ENCODE results near the gene PIK3R5. TPM values are rescaled to one million over a fixed set of nuclear protein-coding genes. Genes with fewer than 3 reads are reported as not detected.

Gene PIK3R5
- total RNA-seq, 2 donors from 2014 or later = 30.7 to 42.9 TPM

DNA sequence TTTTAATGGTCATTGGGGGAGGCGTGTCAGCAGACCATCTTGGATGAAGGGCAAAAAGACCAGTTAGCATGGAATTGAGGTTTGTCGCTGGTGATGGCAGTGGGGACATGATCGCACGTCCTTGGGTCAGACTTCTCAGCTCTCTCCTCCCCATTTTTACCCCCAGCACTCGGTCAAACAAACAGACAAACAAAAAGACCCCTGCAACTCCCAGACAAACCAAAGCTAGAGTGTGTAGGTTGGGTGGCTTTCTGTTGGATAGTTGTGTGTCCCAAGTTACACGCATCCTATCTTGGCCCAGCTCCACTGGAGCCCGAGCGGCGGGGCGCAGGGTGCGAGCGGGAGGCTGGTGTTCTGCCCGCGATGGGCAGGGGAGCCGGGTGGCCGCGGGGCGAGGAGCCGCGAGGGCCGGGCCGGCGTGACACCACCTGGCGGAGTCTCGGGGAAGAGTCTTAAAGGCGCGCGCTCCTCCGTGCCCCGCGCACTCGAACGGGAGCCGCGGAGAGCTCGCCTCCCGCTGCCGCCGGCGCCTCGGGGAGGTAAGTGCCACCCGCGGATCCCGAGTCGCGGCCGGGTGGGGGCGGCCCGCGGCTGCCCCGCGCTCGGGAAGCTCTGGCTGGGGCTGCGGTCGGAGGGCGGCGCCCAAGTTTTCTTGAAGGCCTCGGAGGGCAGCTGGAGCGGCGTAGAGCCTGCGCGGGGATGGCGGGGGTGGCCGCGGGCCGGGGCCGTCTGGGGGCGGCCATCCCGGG is 37.3 kb upstream of the PIK3R5 start:
- Histone ChIP-seq H3K4me1 (ENCODE audit: control insufficient read depth in 1 of 2, low read depth in 2 of 2) (peaks cover 0 to 16% of the 10 kb centered on the region in 2 donors), H3K36me3 (no peaks in the 10 kb centered on the region), H3K4me3 (peak overlapping the region; percentile 82), H3K9me3 (no peaks in the 10 kb centered on the region), H3K27ac (peak overlapping the region in 1 of 2 donors; percentile 17), H3K27me3 (replicated peaks; ENCODE audit: insufficient read depth) (no peaks in the 10 kb centered on the region)
- DNase-seq (ENCODE audit: low spot score) (no peak), ATAC-seq (ENCODE audit: insufficient number of reproducible peaks, low FRiP score, low read depth) (no peak)
- TF ChIP-seq, protein P1, sequence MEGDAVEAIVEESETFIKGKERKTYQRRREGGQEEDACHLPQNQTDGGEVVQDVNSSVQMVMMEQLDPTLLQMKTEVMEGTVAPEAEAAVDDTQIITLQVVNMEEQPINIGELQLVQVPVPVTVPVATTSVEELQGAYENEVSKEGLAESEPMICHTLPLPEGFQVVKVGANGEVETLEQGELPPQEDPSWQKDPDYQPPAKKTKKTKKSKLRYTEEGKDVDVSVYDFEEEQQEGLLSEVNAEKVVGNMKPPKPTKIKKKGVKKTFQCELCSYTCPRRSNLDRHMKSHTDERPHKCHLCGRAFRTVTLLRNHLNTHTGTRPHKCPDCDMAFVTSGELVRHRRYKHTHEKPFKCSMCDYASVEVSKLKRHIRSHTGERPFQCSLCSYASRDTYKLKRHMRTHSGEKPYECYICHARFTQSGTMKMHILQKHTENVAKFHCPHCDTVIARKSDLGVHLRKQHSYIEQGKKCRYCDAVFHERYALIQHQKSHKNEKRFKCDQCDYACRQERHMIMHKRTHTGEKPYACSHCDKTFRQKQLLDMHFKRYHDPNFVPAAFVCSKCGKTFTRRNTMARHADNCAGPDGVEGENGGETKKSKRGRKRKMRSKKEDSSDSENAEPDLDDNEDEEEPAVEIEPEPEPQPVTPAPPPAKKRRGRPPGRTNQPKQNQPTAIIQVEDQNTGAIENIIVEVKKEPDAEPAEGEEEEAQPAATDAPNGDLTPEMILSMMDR (IDR thresholded peaks at IDR 0.05) = peak; percentile 45

DNA sequence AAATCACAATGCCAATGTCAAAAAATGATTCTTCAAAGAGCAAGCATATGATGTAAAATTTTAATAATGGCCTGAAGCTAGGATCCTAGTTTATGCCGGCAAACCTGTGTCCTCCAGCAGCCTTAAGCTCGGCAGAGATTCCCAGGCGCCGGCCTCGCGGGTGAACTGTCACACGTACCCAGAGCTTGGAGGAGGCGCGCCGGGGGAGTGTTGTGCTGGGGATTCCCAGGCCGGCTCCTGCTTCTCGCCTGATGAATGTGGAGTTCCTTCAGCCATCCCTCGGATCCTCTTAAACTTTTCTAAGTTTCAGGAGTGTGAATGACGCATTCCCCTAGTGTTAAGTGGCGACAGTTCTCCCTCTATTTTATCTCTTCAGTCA is 36.7 kb upstream of the PIK3R5 start:
- Histone ChIP-seq H3K4me3 (no peak overlapping the region), H3K27ac (no peak overlapping the region), H3K27me3 (replicated peaks; ENCODE audit: insufficient read depth) (no peaks in the 10 kb centered on the region), H3K9me3 (no peaks in the 10 kb centered on the region), H3K36me3 (no peaks in the 10 kb centered on the region), H3K4me1 (ENCODE audit: control insufficient read depth in 1 of 2, low read depth in 2 of 2) (peaks cover 0 to 16% of the 10 kb centered on the region in 2 donors)
- TF ChIP-seq, protein P1 (IDR thresholded peaks at IDR 0.05) = no peak
- ATAC-seq (ENCODE audit: insufficient number of reproducible peaks, low FRiP score, low read depth) (no peak), DNase-seq (ENCODE audit: low spot score) (no peak)

DNA sequence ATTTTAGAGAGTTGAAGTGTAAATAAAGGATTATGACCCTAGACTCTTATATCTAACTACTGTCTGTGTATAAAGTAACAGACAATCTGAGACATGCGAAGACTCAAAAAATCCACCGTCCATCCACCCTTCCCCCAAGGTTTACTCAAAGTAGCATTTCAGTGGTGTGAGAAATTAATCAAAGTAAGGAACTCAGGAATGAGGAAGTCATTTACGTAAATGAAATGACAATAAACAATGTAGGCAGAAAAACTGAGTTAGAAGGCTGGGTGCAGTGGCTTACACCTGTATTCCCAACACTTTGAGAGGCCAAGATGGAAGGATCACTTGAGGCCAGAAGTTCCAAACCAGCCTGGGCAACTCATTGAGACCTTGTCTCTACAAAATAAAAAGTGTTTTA is 36.1 kb upstream of the PIK3R5 start:
- Histone ChIP-seq H3K27me3 (replicated peaks; ENCODE audit: insufficient read depth) (no peaks in the 10 kb centered on the region), H3K36me3 (no peaks in the 10 kb centered on the region), H3K4me3 (no peak overlapping the region)

DNA sequence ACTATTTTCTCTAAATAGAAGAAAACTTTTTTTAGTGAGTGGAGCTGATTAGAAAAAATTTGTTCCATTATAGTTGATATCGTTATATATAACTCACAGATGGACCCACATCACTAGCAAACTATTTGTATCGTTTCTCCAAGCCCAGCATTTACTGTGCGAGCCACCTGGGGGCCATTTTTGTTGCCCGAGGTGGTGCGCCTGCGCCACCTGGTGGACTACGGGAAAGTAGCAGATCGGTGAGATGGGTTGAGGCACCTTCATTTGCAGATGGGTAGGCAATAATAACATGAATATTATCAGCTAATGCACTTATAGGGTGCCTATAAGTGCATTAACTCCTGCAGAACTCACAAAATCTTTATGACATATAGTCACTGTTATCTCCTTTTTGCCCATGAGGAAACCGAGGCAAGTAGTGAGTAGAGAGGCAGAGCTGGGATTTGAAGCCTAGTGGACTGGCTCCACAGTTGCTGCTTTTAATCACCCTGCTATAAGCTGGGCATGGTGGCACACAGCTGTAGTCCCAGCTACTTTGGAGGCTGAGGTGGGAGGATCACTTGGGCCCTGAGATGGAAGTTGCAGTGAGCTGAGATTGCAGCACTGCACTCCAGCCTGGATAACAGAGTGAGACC is 32.6 kb upstream of the PIK3R5 start:
- Histone ChIP-seq H3K27me3 (replicated peaks; ENCODE audit: insufficient read depth) (no peaks in the 10 kb centered on the region), H3K9me3 (no peaks in the 10 kb centered on the region), H3K36me3 (no peaks in the 10 kb centered on the region), H3K4me3 (no peak overlapping the region), H3K27ac (no peak overlapping the region), H3K4me1 (ENCODE audit: control insufficient read depth in 1 of 2, low read depth in 2 of 2) (peaks cover 0 to 6% of the 10 kb centered on the region in 2 donors)
- DNase-seq (ENCODE audit: low spot score) = no peak
- ATAC-seq (ENCODE audit: insufficient number of reproducible peaks, low FRiP score, low read depth) = no peak
- TF ChIP-seq, protein P1 (IDR thresholded peaks at IDR 0.05) = peak; percentile 78

More for the DNA sequence above, 36.1 kb upstream of the PIK3R5 start:
- Histone ChIP-seq H3K27ac (no peak overlapping the region), H3K4me1 (ENCODE audit: control insufficient read depth in 1 of 2, low read depth in 2 of 2) (peaks cover 0 to 16% of the 10 kb centered on the region in 2 donors), H3K9me3 (no peaks in the 10 kb centered on the region)
- ATAC-seq (ENCODE audit: insufficient number of reproducible peaks, low FRiP score, low read depth) (no peak), DNase-seq (ENCODE audit: low spot score) (no peak)
- TF ChIP-seq, protein P1 (IDR thresholded peaks at IDR 0.05) = no peak

DNA sequence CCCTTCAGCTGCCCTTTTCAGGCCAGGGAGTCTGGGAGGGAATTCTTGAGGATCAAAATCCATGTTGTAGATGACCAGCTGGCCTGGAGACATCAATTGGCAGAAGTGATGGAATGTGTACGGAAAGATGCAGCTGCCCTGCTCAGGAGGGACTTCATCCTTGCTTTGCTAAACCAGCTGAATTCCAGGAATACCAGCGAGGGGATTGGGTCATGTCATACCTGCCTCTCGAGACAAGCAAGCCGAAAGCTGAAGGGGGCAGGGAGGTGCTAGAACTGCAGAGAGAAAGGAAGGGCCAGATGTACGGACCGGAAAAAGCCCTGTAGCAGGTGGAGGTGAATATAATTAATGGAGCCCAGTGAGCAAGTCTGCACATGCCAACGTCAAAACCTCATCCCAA is 30.2 kb upstream of the PIK3R5 start:
- Histone ChIP-seq H3K4me3 (no peak overlapping the region), H3K4me1 (ENCODE audit: control insufficient read depth in 1 of 2, low read depth in 2 of 2) (no peaks in the 10 kb centered on the region), H3K27me3 (replicated peaks; ENCODE audit: insufficient read depth) (no peaks in the 10 kb centered on the region), H3K9me3 (no peaks in the 10 kb centered on the region), H3K36me3 (no peaks in the 10 kb centered on the region), H3K27ac (no peak overlapping the region)
- DNase-seq (ENCODE audit: low spot score) (no peak), ATAC-seq (ENCODE audit: insufficient number of reproducible peaks, low FRiP score, low read depth) (no peak)
- TF ChIP-seq, protein P1 (IDR thresholded peaks at IDR 0.05) = no peak
